Lower leg skin (tissue), 3 donors: ENCODE data around the gene C15orf39.

ENCODE experiments used
- CTCF ChIP-seq, 3 donors: fragments of 450-650 bp; IDR thresholded peaks; one replicate each; pipeline ENCODE4 v1.5.1; 2016; ENCODE audit warnings: antibody characterized with exemption in 3 of 3, mild to moderate bottlenecking in 3 of 3, moderate library complexity in 2 of 3
- POLR2A ChIP-seq, 2 donors: fragments of 450-650 bp; IDR thresholded peaks; one replicate each; pipeline ENCODE4 v1.6.1; 2016 to 2017; ENCODE audit warnings: antibody characterized with exemption in 2 of 2, mild to moderate bottlenecking in 1 of 2, moderate library complexity in 1 of 2

- no peak for TF ChIP-seq CTCF (IDR thresholded peaks at IDR 0.05)
- TF ChIP-seq POLR2A (IDR thresholded peaks at IDR 0.05) = no peak
Measured at GRCh38 chr15:75210811-75211230, 9.1 kb downstream of the C15orf39 start.
